Measurements from ENCODE around the gene CYP1B1.

The CYP1B1 gene

GRCh38 chr2:38107738-38108410 is 31.9 kb upstream of the CYP1B1 start:
- peaks cover 12% of the 10 kb centered on the region for H3K9me3 Mint-ChIP-seq
- no peak overlapping the region for H3K4me3 Mint-ChIP-seq
- no peaks in the 10 kb centered on the region for H3K36me3 Mint-ChIP-seq (ENCODE audit: low read depth)
- peaks cover 71% of the 10 kb centered on the region for H3K27me3 Mint-ChIP-seq
- H3K4me1 Mint-ChIP-seq (ENCODE audit: low read depth), result peaks cover 32% of the 10 kb centered on the region
- no peak overlapping the region for H3K27ac Mint-ChIP-seq
- no peak for DNase-seq

DNA sequence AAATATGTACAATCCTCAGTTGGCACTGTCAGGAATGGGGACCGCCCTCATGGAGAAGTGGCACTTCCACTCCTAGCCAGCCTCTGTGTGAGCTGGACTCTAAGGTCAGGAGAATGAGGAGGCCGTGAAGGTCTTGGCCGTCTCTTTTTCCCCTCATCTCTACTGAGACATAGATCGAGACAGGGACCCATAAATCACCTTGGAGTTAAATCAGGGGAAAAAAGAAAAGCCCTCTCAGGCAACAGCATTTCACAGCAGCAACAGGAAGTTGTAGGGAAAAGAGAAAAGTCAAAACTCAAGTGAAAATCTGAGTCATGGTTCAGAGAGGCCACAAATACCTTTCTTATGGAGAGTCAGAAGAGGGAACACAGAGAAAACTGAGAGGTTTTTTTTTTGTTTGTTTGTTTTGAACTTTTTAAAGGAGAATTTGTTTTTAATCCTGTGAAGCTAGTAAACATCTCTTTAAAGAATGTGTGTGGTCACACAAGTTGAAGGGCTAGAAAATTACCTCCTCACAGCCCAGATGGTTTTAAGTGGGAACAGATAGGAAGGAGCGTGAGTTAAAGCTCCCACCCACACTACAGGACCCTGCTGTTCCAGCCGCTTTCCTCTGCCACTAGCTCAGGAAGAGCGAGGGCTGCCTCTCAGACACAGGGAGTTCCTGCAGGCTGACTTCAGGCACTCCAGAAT is 30.6 kb upstream of the CYP1B1 start:
- Mint-ChIP-seq H3K4me1 (ENCODE audit: low read depth) (peaks cover 29% of the 10 kb centered on the region), H3K4me3 (peak overlapping the region; percentile 59), H3K36me3 (ENCODE audit: low read depth) (no peaks in the 10 kb centered on the region), H3K9me3 (peaks cover 10% of the 10 kb centered on the region), H3K27me3 (peaks cover 70% of the 10 kb centered on the region), H3K27ac (peak overlapping the region; percentile 80)
- DNase-seq, result no peak

- H3K36me3 Mint-ChIP-seq (ENCODE audit: low read depth), result no peaks in the 10 kb centered on the region
- H3K27ac Mint-ChIP-seq, result peak overlapping the region; percentile 80
- H3K4me1 Mint-ChIP-seq (ENCODE audit: low read depth), result peaks cover 30% of the 10 kb centered on the region
- H3K27me3 Mint-ChIP-seq, result peaks cover 67% of the 10 kb centered on the region
- peaks cover 5% of the 10 kb centered on the region for H3K9me3 Mint-ChIP-seq
- H3K4me3 Mint-ChIP-seq, result no peak overlapping the region
- no peak for DNase-seq
These were observed 30.0 kb upstream of the CYP1B1 start for GRCh38 chr2:38105922-38106321.

- H3K36me3 Mint-ChIP-seq (ENCODE audit: low read depth), result no peaks in the 10 kb centered on the region
These were observed 28.6 kb upstream of the CYP1B1 start for GRCh38 chr2:38104598-38104997.

DNA sequence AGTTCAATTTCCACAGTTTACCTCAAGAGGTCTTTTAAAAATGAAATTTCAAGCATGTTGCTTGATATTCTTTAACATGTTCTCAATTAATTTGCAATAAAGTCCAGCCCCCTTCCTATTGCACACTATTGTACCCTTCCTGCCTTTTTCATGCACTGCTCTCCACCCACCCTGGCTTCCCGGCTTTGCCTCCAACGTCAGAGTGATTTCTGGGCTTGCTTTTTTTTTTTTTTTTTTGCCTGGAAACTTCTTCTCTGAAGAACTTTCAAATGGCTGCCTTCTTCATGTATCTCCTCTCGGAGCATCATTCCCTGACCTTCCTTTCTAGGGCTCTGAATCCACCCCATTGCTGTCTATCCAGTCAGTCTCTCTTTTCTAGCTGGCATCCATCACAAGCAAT is 24.4 kb upstream of the CYP1B1 start:
- Mint-ChIP-seq H3K27me3 (peaks cover 89% of the 10 kb centered on the region), H3K4me3 (no peak overlapping the region), H3K36me3 (ENCODE audit: low read depth) (no peaks in the 10 kb centered on the region), H3K9me3 (peaks cover 5% of the 10 kb centered on the region), H3K27ac (no peak overlapping the region), H3K4me1 (ENCODE audit: low read depth) (peaks cover 38% of the 10 kb centered on the region)
- no peak for DNase-seq

More at GRCh38 chr2:38104598-38104997, 28.6 kb upstream of the CYP1B1 start:
- DNase-seq, result no peak
- Mint-ChIP-seq H3K9me3 (peaks cover 5% of the 10 kb centered on the region), H3K4me3 (no peak overlapping the region), H3K27me3 (peaks cover 70% of the 10 kb centered on the region), H3K27ac (no peak overlapping the region), H3K4me1 (ENCODE audit: low read depth) (peaks cover 37% of the 10 kb centered on the region)

DNA sequence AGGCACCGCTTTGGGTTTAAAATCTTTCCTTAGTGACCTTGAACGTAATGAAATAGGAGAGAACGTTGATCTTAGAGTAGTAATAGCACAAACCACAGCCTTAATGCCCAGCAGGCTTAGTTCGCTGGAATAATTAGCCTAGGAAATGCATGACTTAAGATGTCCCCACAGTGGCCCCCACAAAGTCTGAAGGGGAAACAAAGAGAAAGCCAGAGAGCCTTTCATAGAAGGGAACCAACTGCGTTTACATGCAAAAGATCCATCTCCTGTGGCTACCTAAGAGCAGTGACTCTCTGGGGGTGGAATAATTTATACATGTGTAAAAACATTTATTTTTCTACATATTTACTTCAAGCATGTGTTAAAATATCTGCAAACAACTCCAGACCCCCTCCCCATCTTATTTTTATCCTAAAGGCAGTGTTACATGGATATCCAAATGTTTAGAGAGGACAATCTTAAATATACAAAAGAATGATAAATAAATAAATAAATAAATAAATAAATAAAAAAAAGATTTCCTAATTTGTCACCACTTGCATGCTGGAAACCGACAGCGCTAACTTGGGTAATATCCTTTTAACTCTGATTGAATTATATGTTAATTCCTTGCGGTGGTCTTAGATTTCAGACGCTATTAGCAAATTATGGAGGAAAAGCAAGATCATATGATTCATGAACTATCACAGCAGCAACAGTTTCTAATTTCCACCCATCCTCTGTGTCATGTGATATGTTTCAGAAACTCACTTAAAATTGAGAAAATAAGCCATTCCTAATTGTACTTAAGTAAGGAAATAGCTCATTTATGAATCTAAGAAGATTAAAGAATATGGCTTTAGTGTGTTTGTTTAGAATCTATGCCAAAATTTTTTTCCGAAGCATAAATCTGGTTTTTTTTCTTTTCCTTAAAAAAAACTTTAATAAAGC is 23.4 kb upstream of the CYP1B1 start:
- Mint-ChIP-seq H3K9me3 (peaks cover 3% of the 10 kb centered on the region), H3K27me3 (peaks cover 86% of the 10 kb centered on the region), H3K4me3 (no peak overlapping the region), H3K27ac (no peak overlapping the region), H3K4me1 (ENCODE audit: low read depth) (peaks cover 37% of the 10 kb centered on the region), H3K36me3 (ENCODE audit: low read depth) (no peaks in the 10 kb centered on the region)
- no peak for DNase-seq

- no peak overlapping the region for H3K27ac Mint-ChIP-seq
- DNase-seq, result no peak
- peaks cover 3% of the 10 kb centered on the region for H3K9me3 Mint-ChIP-seq
- no peak overlapping the region for H3K4me3 Mint-ChIP-seq
- H3K4me1 Mint-ChIP-seq (ENCODE audit: low read depth), result peaks cover 39% of the 10 kb centered on the region
- H3K36me3 Mint-ChIP-seq (ENCODE audit: low read depth), result no peaks in the 10 kb centered on the region
- H3K27me3 Mint-ChIP-seq, result peaks cover 83% of the 10 kb centered on the region
These were observed 22.6 kb upstream of the CYP1B1 start for GRCh38 chr2:38098421-38099098.

GRCh38 chr2:38097988-38098385 is 22.0 kb upstream of the CYP1B1 start:
- H3K27me3 Mint-ChIP-seq, result peaks cover 83% of the 10 kb centered on the region
- H3K4me3 Mint-ChIP-seq, result no peak overlapping the region
- no peaks in the 10 kb centered on the region for H3K36me3 Mint-ChIP-seq (ENCODE audit: low read depth)
- peaks cover 43% of the 10 kb centered on the region for H3K4me1 Mint-ChIP-seq (ENCODE audit: low read depth)
- DNase-seq, result no peak
- H3K9me3 Mint-ChIP-seq, result no peaks in the 10 kb centered on the region
- no peak overlapping the region for H3K27ac Mint-ChIP-seq

GRCh38 chr2:38097258-38097987 is 21.5 kb upstream of the CYP1B1 start:
- H3K27ac Mint-ChIP-seq, result no peak overlapping the region
- no peak overlapping the region for H3K4me3 Mint-ChIP-seq
- no peaks in the 10 kb centered on the region for H3K9me3 Mint-ChIP-seq
- DNase-seq, result no peak
- H3K4me1 Mint-ChIP-seq (ENCODE audit: low read depth), result peaks cover 43% of the 10 kb centered on the region
- H3K36me3 Mint-ChIP-seq (ENCODE audit: low read depth), result no peaks in the 10 kb centered on the region
- peaks cover 81% of the 10 kb centered on the region for H3K27me3 Mint-ChIP-seq

GRCh38 chr2:38095996-38096861 is 20.3 kb upstream of the CYP1B1 start:
- Mint-ChIP-seq H3K36me3 (ENCODE audit: low read depth) (no peaks in the 10 kb centered on the region), H3K9me3 (no peaks in the 10 kb centered on the region), H3K4me3 (no peak overlapping the region), H3K4me1 (ENCODE audit: low read depth) (peaks cover 43% of the 10 kb centered on the region), H3K27ac (peak overlapping the region; percentile 45), H3K27me3 (peaks cover 83% of the 10 kb centered on the region)
- DNase-seq, result no peak

GRCh38 chr2:38095079-38095995 is 19.4 kb upstream of the CYP1B1 start:
- no peak for DNase-seq
- Mint-ChIP-seq H3K4me3 (no peak overlapping the region), H3K27me3 (peaks cover 74% of the 10 kb centered on the region), H3K36me3 (ENCODE audit: low read depth) (no peaks in the 10 kb centered on the region), H3K27ac (no peak overlapping the region), H3K4me1 (ENCODE audit: low read depth) (peaks cover 36% of the 10 kb centered on the region), H3K9me3 (no peaks in the 10 kb centered on the region)

- H3K4me1 Mint-ChIP-seq (ENCODE audit: low read depth), result peaks cover 29% of the 10 kb centered on the region
- no peak overlapping the region for H3K4me3 Mint-ChIP-seq
- H3K36me3 Mint-ChIP-seq (ENCODE audit: low read depth), result no peaks in the 10 kb centered on the region
- DNase-seq, result no peak
- no peak overlapping the region for H3K27ac Mint-ChIP-seq
- H3K27me3 Mint-ChIP-seq, result peaks cover 66% of the 10 kb centered on the region
- H3K9me3 Mint-ChIP-seq, result no peaks in the 10 kb centered on the region
These were observed 17.7 kb upstream of the CYP1B1 start for GRCh38 chr2:38093527-38094165.
